HG03558 (cell line): ENCODE data around the gene RBM45.

Experiments
- ATAC-seq: cut with Tn5 transposase; IDR thresholded peaks from one replicate; pipeline ENCODE4 v1.9.1; 2021; ENCODE audit warnings: moderate number of reproducible peaks; ENCODE audit not compliant: unreplicated experiment; ENCODE audit errors: extremely low read depth

RBM45 gene

DNA sequence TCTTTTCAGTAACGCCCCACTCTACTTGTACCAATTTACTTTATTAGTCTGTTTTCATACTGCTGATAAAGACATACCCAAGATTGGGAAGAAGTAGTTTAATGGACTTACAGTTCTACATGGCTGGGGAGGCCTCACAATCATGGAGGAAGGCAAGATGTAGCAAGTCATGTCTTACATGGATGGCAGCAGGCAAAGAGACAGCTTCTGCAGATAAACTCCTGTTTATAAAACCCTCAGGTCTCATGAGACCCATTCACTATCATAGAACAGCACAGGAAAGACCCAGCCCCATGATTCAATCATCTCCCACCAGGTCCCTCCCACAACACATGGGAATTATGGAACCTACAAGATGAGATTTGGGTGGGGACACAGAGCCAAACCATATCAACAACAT is 43.3 kb downstream of the RBM45 start:
- no peak for ATAC-seq

DNA sequence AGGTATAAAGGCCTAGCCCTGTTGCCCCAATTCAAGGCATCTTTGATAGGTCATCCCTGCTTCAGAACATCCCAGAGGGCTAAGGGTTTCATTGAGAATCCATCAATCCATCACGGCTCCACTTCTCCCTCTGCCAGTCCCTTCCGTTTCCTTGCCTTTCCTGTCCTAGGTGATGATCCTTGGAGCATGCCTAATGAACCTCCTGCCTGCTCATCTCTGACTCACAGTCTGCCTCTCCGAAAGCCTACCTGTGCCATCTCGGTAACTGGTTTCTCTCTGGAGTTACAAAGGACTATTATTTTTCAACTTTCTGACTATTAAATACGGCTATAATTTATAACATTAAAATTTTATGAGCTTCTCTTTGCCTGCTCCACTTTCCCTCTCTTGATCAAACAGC is 45.3 kb downstream of the RBM45 start:
- no peak for ATAC-seq

DNA sequence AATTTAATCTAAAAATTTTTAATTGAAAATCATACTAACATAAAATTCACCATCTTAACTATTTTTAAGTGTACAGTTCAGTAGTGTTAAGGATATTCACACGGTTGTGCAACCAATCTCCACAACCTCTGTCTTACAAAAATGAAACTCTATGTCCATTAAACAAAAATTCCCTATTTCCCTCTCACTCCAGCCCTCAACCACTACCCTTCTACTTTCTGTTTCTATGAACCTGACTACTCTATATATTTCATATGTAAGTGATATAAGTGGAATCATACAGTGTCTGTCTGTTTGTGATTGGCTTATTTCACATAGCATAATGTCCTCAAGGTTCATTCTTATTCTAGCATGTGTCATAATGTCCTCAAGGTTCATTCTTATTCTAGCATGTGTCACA is 47.7 kb downstream of the RBM45 start:
- ATAC-seq, result no peak

DNA sequence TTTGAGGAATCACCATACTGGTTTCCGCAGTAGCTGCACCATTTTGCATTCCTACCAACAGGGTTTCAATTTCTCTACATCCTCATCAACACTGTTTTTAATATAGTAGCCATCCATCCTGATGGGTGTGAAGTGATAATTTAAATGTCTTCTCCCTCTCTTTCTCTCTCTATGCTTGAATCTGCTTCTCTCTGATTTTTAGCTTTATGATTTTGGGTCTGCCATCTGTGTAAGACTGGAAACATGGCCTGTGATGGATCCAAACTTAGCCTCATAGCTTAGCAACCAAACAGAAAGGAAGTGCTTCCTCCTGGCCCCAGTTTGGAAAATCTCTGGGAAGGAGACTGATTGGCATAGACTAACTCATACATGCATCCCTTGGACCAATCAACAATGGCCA is 48.4 kb downstream of the RBM45 start:
- no peak for ATAC-seq

DNA sequence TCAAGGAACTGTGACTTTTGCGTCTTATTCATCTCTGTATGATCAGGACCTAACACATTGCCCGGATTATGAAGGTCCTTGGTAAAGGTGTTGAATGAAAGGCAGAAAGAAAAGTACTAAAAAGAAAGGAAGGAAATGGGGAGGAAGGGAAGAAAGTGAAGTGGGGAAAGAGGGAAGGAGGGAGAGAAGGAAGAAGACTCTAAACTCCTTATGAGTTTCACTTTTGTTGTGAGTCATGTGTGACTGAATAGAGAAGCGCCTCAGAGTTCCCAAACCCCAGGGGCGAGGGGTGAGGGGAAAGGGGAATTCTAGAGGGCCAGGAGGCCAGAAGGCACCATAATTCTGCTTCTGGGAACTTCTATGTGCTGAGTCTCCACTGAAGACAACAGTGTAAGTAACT is 51.2 kb downstream of the RBM45 start:
- ATAC-seq, result no peak

DNA sequence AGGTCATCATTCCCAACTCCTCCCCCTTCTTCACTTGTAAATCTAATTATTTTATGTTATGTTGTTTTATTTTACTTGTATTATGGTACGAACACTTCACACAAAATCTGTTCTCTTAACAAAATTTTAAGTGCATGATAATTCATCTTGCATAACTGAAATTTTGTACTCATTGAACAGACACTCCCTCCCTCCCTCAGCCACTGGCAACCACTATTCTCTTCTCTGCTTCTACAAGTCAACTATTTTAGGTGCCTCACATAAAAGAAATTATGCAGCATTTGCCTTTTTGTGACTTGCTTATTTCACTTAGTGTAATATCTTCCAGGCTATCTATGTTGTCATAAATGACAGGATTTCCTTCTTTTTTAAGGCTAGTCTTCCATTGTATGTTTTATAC is 51.7 kb downstream of the RBM45 start:
- ATAC-seq, result no peak

DNA sequence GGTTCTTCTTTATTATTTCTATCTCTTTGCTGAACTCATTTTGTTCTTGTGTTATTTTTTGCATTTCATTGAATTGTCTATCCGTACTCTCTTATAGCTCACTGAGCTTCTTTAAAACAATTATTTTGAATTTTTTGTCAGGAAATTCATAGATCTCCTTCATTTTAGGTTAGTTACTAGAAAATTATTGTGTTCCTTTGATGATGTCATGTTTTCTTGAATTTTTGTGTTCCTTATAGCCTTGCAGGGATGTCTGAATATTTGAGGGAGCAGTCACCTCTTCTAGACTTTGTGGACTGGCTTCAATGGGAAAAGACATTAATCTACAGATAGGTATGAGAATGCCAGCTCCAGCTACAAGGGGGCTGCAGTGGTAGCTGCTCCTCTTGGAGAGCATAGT is 61.4 kb downstream of the RBM45 start:
- ATAC-seq, result no peak

DNA sequence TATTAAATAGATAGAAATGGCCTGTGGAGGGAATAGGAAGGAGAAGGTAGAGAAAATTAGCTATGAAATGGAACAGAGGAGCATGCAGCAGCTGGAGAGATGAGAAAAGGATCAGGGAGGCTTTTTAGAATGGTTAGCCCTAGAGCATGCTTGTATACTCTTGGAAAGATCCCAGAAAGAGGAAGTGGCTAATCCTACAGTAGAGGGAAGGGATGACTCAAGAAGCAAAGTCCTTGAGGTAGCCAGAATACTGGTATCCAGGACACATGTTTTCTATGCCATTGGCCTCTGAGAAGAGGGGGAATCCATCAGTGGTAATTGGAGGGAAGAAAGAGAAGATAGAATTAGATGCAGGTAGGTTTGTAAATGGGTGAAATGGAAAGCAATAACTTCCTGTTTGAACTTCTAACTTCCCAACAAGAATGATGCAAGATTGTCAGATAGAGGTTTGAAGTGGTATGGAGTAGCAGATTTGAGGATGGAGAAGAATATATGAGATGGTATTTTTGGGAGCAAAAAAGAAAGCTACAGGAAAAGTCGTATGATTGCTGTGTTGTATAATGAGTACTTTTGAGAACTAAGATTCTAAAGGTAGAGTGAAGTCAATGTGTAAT is 64.9 kb downstream of the RBM45 start:
- no peak for ATAC-seq
